HG03342 (cell line): ENCODE results near the gene CRTC2.
"Not testable (repeated sequence)": the region's sequence is repeated elsewhere in the genome, so short reads cannot be mapped to it uniquely, and the experiment has no call there.

Experiments
- ATAC-seq: cut with Tn5 transposase; IDR thresholded peaks from one replicate; pipeline ENCODE4 v1.9.1; 2021; ENCODE audit warnings: mild to moderate bottlenecking, moderate library complexity; ENCODE audit not compliant: unreplicated experiment

Gene CRTC2

DNA sequence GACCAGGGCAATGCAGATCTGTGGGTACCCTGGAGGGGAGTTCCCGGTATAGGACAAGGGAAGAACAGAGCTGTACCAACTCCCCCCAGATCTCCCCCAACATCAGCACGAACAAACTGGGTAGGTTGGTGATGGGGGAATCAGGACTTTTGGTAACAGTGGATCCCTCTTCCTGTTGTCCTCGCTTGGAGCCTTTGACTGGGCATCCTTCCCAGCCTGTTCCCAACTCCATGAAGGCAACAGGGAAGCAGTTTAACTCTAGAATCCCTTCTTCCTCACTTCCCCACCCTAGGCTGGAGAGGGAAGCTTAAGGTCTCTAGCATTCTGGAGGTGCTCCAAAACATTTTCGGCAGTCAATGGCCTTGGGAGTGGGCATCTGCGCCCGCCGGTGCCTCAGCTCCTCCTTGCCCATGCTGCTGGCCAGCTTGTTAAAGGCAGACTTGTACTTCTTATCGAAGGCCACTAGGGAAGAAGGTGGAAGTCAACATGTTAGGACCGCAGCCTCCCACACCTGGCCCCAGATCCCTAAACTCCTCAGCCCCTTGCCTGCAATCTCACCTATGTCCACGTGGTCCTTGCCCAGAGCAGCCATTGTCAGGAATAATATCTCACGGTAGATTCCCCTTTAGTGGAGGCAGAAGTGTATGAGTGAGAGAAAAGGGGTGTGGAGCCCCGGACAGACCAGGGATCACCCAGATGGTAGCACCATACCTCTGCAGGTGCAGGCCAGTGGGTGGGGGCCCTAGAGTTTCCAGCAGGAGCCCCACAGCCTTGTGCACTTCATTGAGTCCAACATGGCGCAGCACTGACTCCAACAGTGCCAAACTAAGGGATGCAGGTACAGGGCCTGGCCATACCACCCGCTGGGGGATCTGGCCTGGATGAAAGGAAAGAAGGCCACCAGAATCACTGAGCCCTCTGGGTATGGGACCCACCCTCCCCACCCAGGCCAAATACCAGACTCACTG, 28.1 kb downstream of the CRTC2 start:
- no peak for ATAC-seq

DNA sequence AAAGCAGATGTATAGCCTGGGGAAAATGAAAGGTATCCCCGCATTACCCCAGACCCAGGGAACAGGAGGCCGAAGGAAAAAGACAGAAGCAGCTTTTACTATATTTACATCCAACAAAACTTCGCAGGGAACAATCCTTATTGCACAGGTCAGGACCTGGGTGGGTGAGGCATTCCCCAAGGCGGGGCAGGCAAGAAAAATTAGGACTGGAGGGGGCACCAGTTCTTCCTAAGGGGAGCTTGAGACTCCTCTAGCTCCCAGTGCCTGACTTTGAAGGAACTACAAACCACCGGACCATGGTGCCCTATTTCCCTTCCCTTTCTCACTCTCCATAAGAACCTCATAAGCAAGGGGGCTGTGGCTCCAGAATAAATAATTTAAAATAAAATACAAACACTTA, 29.0 kb downstream of the CRTC2 start:
- no peak for ATAC-seq

DNA sequence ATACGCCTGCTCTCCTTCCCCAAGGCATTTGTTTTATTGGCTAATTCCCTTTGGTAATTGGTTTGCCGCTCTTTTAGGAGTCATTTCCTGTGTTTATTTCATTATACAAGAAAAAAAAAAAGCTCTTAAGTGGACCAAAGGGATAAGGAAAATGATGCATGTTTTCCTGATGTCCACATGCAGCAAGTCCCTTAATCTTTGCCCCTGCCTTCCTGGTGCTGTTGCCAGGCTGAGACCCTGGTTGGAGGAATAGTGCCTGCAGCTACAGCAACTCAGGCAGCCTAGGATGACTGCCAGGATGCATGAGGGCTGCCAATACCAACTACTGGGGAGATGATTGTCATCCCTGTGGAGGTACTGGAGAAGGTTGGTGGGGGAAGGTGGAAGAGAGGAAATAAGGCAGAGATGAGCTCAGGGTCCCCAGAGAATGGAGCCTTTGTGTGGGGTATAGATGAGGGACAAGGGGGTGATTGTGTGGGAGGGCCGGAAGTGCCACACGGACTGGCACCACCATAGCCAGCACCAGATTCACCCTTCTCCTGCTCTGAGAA, 29.5 kb downstream of the CRTC2 start:
- ATAC-seq = no peak

DNA sequence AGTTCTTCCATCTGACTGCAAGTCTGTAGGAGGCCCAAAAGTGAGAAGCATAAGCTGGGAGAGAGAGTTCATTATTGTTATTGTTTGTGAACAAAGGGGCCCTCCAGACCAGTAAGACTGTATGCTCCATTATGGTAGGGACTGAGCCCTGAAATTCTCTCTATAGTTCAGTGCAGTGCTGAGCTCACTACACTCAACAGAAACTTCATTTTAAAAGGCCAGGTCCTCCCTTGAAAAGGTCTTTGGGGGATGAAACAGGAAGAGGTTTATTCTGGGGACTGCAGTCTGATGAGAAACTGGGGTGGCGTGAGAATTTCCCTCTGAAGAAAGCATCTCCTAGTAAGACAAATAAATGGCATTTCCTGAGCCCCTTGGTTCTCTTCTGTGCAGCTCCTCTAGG, 30.2 kb downstream of the CRTC2 start:
- ATAC-seq = no peak

DNA sequence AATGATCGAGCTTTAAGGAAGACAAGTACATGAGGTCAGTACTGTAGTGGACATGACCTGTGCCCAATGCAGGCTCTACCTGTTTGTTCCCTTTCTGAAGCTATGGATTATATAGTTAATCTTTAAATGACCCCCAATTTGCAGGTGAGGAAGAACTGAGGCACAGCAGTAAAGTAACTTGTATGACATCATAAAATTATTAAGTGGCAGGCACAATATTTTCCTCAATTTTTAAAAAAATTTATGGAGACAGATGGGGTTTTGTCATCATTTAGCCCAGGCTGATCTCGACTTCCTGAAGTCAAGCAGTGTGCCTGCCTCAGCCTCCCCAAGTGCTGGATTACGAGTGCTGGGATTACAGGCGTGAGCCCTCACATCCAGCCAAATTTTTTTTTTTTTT, 32.0 kb downstream of the CRTC2 start:
- ATAC-seq = no peak

DNA sequence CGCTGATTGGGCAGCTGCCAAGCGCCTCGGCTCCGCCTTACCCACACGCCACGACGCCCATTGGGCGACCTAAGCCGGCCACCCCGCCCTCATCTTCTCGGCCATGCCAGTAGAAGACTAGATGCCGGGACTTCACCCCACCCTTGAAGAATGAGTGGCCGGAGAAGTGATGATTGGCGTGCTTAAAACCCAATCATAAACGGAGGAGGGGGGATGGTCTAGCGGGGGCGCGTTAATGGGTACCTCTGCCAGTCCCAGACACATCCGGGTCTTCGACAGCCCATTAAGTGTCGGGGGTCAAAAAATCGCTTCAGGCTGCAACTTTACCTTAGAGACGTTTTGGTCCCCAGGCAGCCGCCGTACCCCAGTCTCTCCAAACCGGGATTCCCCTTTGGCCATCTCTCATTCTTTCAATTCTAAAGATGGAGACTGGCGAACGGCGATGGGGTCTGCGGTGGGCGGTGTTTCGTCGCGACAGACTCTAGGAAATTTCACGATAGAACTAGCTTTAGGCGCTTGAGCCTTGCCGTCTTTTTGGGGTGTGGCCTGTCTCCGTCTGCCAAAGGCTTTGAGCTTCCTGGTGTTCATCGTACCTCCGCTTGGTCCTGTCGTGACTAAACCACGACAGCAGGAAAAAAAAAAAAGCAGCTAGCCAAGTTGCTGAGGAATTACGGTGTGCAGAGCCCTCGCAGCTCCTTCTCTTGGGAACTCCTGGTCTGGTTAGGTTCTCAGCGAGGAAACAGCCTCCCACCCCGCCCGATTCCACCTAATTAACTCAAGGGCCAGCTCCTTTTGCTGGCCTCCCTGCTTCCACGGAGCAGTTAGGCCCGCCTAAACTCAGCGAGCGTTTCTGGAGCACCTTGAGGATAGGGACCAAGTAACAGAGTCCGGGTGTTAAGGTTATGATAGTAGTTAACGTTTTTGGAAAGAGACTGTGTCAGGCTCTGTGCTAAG, 35.2 kb downstream of the CRTC2 start, which contains the start of gene GATAD2B:
Gene GATAD2B (minus strand): TSS at position 1 of the 954 bp plus-strand sequence. CDS start 94,625 bp downstream, outside the sequence.
- peak; percentile 94 for ATAC-seq

DNA sequence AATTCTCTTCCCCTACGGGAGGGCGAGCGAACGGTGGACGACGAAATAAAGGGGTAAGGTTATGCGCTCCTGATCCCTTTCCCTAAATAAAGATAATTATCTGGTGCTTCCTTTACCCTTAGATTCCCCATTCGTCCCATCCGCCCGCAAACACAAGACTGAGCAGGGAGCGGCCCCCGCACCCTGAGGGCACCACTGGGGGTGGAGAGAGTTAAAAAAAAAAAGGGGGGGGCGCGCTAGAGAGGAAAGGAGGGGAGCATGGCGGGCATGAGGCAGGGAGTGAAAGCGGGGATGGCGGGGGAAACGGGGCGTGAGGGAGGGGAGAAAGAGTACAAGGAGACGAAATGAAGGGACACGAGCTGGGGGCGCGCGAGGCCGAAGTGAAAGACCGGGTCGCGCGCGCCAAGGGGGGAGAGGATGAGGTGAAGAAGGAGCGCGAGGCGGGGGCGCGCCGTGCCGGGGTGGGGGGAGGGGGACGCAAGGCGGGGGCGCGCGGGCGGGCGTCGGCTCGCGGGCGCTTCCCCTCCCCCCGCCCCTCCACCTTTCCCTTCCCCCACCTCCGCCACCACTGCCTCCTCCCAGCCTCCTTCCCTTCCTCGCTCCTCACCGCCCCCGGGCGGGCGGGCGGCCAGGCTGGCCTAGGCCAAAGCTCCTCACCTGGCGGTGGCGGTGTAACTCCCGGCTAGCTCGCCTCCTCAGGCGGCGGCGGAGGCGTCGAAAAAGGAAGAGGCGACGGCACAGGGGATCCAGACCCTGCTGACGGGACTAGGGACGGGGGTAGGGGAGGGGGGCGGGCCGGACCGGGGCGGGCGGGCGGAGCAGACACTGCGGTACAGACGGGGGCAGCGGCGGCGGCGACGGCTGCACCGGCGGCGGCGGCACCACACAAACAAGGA, 36.1 kb downstream of the CRTC2 start:
- peak; percentile 33 for ATAC-seq

DNA sequence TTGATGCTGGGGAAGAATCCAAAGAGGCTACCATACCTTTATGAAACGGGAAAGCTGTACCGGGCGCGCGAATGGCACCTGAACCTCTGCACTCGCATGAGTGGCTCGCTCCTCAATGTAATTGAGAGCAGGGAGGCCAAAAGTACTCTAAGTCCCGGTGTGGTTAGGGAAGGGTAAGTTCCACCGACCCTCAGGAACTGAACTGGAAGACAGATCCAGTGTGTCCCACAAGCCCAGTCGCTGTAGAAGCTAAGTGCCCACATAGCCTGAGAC, 36.7 kb downstream of the CRTC2 start:
- ATAC-seq = no peak

DNA sequence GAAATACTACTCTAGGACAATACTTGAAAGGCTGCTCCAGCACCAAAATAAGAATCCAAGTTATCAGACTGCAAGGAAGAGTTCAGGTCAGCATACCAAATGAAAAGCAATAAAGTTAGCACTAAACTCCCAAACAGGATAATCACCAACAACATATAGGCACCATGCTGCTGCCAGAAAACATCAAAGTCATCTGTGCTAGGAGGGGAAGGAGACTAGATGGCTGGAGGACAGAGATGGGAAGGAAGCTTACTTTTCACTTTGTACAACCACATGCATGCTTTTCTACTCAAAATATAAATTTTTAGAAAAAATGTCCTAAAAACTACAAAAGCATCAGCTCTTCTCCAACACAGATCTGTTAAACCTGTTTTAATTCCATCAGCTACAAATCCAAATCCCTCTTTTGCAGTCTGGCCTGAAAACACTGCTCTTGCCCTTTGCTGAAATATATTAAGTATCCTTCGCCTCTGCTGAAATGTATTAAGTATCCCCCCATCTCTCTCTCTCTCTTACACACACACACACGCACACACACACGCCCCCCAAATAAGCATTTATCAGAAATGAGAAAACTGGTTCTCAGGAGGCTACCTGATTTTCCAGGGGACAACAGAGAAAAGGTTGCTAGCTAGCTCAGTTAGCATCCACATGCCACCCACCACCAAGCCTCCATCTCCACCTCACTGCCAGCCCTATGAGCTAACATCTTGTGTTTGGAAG, 37.2 kb downstream of the CRTC2 start:
- no peak for ATAC-seq

DNA sequence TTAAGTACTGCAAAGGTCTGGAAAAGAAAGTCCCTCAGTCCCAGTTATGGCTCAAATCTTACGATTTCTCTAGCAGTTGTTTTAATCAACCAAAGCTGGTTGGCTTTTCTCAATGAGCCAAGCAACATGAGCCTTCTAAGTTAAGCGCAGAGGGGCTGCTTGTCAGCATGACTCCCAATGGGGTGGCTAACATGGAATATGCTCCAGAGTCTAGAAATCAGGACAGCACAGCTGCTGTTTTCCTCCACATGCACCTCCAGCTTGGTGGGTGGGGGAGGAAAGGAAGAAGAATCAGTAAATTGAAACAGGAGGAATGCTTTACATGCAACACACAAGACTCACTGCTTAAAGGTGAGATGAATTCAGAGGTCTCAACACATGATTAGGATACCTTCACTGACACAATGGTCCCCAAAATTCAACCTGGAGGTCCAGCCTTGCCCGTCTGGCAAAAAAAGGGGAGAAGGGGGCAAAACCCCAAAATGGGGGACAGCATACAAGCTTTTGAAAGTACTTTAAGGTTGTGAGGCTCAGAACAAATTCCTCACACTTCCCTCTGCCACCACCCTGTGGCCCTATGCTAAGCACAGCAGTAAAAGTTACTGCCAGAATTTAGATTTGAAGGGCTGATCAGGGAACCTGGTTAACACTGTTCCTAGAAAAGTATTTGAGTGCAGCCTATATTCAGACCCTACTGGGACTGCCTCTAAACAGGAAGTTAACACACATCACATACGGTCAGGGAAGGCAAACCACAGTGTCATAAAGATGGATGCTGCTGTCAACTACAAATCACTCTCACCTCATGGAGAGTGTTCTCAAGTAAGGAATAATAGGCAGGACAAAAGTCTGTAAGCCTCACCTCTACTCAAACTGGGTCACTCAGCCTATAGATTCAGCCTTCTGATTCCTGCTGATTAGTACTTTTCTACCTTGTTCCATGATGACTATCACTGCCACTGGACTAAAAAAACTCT, 38.2 kb downstream of the CRTC2 start:
- no peak for ATAC-seq

DNA sequence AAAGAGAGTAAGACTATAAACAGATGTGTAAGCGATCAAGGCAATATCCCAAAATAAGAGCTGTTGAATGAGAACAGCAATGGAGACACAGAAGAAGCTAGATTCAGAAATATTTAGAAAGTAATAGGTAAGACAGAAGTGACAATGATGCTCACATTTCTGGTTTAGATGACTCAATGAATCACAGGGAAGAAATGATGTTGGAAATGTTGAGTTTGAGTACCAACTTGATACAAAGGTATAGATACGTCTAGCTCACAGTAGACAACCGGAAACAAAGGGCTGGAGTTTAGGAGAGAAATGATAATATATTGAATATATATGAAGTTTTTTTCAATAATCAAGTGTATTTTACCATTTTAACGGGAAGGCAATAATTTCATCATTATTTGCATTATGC, 42.1 kb downstream of the CRTC2 start:
- no peak for ATAC-seq

DNA sequence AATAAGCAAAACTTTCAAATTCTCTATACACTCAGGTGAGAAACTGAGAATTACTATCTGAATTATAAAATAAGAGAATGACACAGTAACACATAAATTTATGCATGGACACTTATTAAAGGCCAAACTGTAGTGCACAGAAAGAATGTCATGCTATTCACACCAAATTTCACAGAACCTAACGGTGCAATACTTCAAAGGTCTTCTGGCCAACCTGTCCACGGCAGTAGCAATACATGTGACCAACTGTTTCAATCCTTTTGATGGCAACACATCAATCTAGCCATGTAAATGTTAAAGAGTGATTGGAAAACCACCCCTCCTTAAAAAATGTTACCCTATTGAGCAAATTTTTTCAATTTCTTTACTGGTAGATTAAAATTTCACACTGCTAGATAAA, 46.1 kb downstream of the CRTC2 start:
- no peak for ATAC-seq

DNA sequence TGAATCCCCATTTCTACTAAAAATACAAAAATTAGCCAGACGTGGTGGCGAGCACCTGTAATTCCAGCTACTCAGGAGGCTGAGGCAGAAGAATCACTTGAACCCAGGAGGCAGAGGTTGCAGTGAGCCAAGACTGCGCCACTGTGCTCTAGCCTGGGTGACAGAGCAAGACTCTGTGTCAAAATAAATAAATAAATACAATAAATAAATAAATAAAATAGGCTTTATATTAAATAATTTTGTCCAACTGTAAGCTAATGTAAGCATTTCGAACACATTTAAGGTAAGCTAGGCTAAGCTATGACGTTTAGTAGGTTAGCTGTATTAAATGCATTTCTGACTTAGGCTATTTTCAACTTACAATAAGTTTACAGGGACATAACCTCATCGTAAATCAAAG, 47.9 kb downstream of the CRTC2 start:
- ATAC-seq = not testable (repeated sequence)

DNA sequence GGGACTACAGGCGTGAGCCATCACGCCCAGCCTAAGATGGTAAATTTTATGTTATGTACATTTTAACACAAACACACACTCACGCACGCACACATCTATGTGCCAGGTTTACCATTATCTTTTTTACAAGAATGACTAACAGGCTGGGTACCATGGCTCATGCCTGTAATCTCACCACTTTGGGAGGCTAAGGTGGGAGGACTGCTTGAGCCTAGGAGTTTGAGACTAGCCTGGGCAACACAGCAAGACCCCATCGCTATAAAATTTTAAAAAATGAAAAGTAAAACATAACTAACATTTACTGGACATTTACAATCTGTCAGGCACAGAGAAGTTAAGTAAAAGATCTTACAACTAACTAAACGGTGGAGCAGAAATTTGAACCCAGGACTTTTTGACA, 50.3 kb downstream of the CRTC2 start:
- ATAC-seq = no peak

DNA sequence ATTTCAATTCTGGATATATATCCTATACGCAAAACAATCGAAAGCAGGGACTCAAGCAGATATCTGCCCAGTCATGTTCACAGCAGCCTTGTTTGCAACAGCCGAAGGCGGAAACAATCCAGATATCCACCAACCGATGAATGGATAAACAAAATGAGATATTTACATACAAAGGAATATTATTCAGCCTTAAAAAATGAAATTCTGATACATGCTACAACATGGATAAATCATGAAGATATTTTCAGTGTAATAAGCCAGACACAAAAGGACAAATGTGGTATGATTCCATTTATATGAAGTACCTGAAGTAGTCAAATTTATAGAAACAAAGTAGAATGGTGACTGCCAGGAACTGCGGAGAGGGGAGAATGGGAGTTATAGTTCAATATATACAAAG, 51.3 kb downstream of the CRTC2 start:
- ATAC-seq = no peak

DNA sequence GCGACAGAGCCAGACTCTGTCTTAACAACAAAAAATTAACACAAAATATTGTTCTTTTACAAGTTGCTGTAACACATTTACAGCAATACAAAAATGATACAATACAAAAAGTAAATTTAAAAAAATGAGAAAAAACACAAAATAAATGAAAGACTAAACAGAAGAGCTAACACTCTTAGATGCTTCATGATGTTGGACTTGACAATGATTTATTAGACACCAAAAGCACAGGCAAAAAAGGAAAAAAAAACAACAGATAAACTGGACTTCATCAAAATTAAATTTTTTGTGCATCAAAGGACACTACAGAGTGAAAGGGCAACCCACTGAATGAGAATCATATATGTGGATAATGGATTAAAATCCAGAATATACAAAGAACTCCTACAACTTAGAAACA, 52.0 kb downstream of the CRTC2 start:
- ATAC-seq = no peak

DNA sequence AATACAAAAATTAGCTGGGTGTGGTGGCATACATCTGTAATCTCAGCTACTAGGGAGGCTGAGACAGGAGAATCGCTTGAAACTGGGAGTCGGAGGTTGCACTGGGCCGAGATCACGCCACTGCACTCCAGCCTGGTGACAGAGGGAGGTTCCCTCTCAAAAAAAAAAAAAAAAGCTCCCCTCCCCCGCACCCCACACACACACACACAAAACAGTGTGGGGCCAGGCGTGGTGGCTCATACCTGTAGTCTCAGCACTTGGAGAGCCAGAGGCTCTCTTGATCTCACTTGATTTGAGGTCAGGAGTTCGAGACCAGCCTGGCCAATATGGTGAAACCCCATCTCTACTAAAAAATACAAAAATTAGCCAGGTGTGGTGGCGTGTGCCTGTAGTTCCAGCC, 52.5 kb downstream of the CRTC2 start:
- ATAC-seq = not testable (repeated sequence)

DNA sequence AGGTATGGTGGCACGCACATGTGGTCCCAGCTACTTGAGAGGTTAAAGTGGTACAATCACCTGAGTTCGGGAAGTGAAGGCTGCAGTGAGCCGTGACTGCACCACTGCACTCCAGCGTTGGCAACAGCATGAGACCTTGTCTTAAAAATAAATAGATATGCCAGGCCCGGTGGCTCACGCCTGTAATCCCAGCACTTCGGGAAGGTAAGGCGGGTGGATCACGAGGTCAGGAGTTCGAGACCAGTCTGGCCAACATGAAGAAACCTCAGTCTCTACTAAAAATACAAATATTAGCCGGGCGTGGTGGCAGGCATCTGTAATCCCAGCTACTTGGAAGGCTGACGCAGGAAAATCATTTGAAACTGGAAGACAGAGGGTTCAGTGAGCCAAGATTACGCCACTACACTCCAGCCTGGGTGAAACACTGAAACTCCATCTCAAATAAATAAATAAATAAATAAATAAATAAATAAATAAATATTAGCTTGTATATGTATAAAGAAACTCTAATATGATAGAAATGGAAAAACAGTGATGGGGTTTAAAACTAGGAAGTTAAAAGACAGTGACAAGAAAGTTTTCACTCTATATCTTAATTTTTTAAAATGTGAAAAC, 54.5 kb downstream of the CRTC2 start:
- no peak for ATAC-seq
